Muscle layer of colon (tissue), 2 donors: ENCODE data around the gene SAP30L.

Experiments used
- H3K27ac ChIP-seq: one replicate; pipeline ENCODE4 v1.7.0; 2013; ENCODE audit warnings: low read depth, mild to moderate bottlenecking, low read length, moderate library complexity
- H3K27me3 ChIP-seq, 2 donors: one replicate each; pipeline ENCODE4 v1.7.0; 2013; ENCODE audit warnings: low read length in 2 of 2, mild to moderate bottlenecking in 2 of 2; ENCODE audit not compliant: insufficient read depth in 2 of 2, control insufficient read depth in 1 of 2
- H3K36me3 ChIP-seq: one replicate; pipeline ENCODE4 v1.7.0; 2013; ENCODE audit warnings: mild to moderate bottlenecking, low read length; ENCODE audit not compliant: insufficient read depth
- H3K4me1 ChIP-seq: one replicate; pipeline ENCODE4 v1.7.0; 2013; ENCODE audit warnings: mild to moderate bottlenecking, low read length; ENCODE audit not compliant: insufficient read depth
- H3K4me3 ChIP-seq, 2 donors: one replicate each; pipeline ENCODE4 v1.7.0; 2013; ENCODE audit warnings: low read length in 2 of 2, low read depth in 1 of 2, mild to moderate bottlenecking in 1 of 2, moderate library complexity in 1 of 2
- H3K9ac ChIP-seq: one replicate; pipeline ENCODE4 v1.7.0; 2013; ENCODE audit warnings: low read length
- H3K9me3 ChIP-seq: one replicate; pipeline ENCODE4 v1.7.0; 2013; ENCODE audit warnings: mild to moderate bottlenecking, low read length
- donor health status: abdominal sarcoma.
- donor health status: Adenocarcinoma of cecum.

The SAP30L gene

DNA sequence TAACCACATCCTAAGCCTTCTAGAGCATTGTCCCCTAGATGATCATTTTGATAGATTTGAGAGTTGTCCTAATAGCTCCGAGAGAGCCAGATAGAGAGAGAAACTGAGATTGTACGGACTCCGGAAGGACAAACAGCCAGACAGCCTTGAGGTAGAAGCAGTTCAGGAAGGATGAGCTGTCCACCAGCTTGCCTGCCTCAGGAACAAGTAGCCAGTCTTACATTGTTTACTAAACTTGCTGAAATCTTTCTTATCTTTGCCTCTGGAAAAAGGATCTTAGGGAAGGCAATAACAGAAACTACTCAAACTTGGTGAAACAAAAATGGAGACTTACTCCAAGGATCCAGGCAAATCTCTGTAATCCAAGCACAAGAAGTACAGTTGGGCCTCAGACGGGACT is 39.0 kb upstream of the SAP30L start:
- Histone ChIP-seq H3K9ac (no peak overlapping the region), H3K27me3 (no peaks in the 10 kb centered on the region), H3K9me3 (no peaks in the 10 kb centered on the region), H3K27ac (no peak overlapping the region), H3K36me3 (peaks cover 18% of the 10 kb centered on the region), H3K4me1 (peaks cover 5% of the 10 kb centered on the region), H3K4me3 (no peak overlapping the region)

DNA sequence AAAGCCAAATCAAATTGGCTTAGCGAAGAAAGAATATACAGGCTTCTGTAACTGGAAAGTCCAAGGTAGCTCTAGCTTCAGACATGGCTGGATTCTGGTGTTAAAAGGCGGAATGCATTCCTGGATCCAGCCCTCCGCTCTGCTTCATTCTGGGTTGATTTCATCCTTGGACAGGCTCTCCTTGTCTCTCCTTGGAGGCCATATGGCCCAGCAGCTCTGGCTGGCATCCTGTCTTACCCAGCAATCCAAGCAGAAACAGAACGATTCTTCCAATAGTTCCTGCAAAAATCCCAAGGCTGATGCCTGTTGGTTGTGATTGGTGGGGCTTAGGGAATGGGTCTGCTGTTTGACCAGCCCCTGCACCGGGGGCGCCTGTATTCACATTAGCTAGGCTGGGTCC is 37.0 kb upstream of the SAP30L start:
- H3K9ac ChIP-seq, result no peak overlapping the region

DNA sequence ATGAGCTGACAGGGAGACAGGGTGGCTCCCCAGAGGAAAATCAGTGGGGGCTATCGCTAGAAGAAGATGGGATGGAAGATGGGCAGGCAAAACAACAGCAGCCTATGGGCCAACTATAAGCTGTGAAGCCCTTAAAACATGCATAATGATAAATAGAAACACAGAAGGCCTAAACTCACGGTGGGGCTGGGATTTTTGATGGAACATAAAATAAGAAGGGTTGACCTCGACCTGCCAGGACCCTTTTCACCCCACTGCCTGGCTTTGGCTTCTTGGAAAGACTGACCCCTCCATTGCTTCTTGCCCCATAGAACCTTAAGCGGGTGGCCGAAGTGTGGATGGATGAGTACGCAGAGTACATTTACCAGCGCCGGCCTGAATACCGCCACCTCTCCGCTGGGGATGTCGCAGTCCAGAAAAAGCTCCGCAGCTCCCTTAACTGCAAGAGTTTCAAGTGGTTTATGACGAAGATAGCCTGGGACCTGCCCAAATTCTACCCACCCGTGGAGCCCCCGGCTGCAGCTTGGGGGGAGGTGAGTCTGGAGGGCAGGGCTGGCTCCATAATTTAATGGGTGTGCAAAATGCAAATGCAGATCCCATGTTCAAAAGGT is 36.5 kb upstream of the SAP30L start:
- peaks cover 5% of the 10 kb centered on the region for H3K4me1 ChIP-seq
- peaks cover 32% of the 10 kb centered on the region for H3K36me3 ChIP-seq
- no peak overlapping the region for H3K4me3 ChIP-seq
- H3K9me3 ChIP-seq, result no peaks in the 10 kb centered on the region
- H3K27ac ChIP-seq, result no peak overlapping the region
- no peaks in the 10 kb centered on the region for H3K27me3 ChIP-seq
- H3K9ac ChIP-seq, result no peak overlapping the region

More for the DNA sequence above, 37.0 kb upstream of the SAP30L start:
- H3K4me1 ChIP-seq, result peaks cover 5% of the 10 kb centered on the region
- peaks cover 32% of the 10 kb centered on the region for H3K36me3 ChIP-seq
- H3K27ac ChIP-seq, result no peak overlapping the region
- no peak overlapping the region for H3K4me3 ChIP-seq
- no peaks in the 10 kb centered on the region for H3K27me3 ChIP-seq
- H3K9me3 ChIP-seq, result no peaks in the 10 kb centered on the region

DNA sequence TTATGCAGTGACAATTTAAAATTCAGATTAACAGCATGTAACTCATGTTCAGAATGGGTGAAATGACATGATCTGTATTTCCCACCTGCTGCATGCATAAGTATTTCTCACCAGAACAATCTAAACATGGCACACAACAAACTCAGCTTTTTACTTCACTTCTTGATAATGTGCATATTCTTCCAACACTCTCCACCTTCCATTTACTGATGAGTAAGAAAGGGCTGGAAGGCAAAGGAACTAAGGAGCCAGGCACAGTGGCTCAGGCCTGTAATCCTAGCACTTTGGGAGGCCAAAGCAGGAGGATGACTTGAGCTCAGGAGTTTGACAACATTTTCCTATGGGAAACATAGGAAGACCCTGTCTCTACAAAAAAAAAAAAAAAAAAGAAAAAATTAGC is 35.8 kb upstream of the SAP30L start:
- Histone ChIP-seq H3K9me3 (no peaks in the 10 kb centered on the region), H3K27me3 (no peaks in the 10 kb centered on the region), H3K4me1 (peaks cover 1% of the 10 kb centered on the region), H3K36me3 (peaks cover 32% of the 10 kb centered on the region), H3K4me3 (no peak overlapping the region), H3K27ac (no peak overlapping the region), H3K9ac (no peak overlapping the region)

DNA sequence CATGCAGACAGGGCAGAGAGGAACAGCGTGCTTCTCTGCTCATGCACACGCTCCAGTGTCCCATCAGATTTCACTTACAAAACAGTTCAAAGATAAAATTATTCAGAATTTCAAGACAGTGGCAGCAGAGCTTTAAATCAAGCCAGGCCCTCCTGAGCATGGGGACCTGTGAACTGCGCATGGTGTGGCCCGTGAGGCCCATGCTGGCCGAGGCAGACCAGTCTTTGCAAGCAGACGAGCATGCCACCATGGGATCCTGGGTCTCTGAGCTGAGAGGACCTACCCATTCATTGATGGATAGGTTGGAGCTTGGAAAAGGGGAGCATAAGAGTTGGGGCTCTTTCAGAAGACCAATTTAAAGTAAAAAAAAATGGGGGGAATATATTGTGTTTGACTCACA is 35.0 kb upstream of the SAP30L start:
- no peak overlapping the region for H3K9ac ChIP-seq
- H3K9me3 ChIP-seq, result no peaks in the 10 kb centered on the region

DNA sequence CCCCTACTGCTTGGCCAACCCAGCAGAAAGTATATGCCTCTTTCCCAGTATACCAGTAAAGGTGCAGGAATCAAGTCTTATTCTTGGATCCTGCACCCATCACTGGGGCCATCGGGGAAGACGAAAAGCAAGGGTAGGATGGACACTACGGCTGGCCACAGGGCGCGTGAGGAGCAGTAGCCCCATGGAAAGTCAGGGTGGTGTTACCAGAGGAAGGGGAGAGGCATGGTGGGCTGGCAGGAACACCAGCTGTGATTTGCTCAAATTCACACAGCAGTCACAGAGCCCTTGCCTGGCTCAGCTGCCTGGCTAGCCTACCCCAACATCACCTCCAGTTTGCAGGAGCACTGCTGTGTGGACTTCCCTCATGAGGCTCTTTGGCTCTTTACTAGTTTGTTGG is 34.5 kb upstream of the SAP30L start:
- H3K4me3 ChIP-seq, result no peak overlapping the region
- H3K9me3 ChIP-seq, result no peaks in the 10 kb centered on the region
- no peaks in the 10 kb centered on the region for H3K27me3 ChIP-seq
- no peak overlapping the region for H3K27ac ChIP-seq
- no peaks in the 10 kb centered on the region for H3K4me1 ChIP-seq
- H3K9ac ChIP-seq, result no peak overlapping the region
- peaks cover 32% of the 10 kb centered on the region for H3K36me3 ChIP-seq

More for the DNA sequence above, 35.0 kb upstream of the SAP30L start:
- H3K4me3 ChIP-seq, result no peak overlapping the region
- H3K27me3 ChIP-seq, result no peaks in the 10 kb centered on the region
- H3K36me3 ChIP-seq, result peaks cover 32% of the 10 kb centered on the region
- H3K27ac ChIP-seq, result no peak overlapping the region
- H3K4me1 ChIP-seq, result no peaks in the 10 kb centered on the region

DNA sequence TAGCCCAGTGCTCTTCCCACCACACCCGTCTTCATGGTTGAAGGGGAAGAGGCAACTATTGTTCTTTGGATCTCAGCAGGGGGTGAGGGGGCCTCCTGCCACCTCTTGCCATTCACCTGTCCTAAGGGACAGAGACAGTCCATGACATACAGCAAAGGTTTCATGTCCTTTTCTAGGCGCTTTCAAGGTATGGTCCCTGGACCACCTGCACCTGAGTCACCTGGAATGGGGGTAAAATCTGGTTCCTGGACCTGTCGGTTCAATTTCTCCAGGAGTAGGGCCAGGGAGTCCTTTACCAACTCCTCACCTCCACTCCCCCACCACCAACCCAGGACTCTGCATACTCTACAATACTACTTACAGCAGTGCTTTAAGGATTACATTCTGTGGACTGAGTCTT is 33.5 kb upstream of the SAP30L start:
- Histone ChIP-seq H3K4me3 (no peak overlapping the region), H3K27ac (no peak overlapping the region), H3K9ac (no peak overlapping the region), H3K4me1 (no peaks in the 10 kb centered on the region), H3K27me3 (no peaks in the 10 kb centered on the region), H3K36me3 (peaks cover 41% of the 10 kb centered on the region), H3K9me3 (no peaks in the 10 kb centered on the region)

DNA sequence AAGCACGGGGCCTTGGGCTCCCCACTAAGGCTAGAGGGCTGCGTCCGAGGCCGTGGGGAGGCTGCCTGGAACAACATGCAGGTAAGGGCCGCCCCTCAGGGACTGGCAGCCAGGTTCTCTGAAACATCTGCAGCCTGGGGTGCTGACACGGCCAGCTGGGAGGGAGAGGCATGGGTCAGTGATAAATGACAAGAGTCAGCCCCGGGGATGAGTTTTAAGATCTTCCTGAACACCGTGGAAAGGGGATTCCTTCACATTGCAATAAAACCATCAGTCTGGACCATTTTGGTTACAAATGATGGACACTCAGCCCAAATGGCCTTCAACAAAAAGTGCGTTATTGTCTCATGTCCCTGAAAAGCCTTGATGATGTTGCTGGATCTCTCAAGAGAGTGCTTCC is 32.9 kb upstream of the SAP30L start:
- H3K27me3 ChIP-seq, result no peaks in the 10 kb centered on the region
- no peak overlapping the region for H3K9ac ChIP-seq
- H3K27ac ChIP-seq, result no peak overlapping the region
- H3K4me1 ChIP-seq, result no peaks in the 10 kb centered on the region
- no peaks in the 10 kb centered on the region for H3K9me3 ChIP-seq
- peaks cover 45% of the 10 kb centered on the region for H3K36me3 ChIP-seq
- no peak overlapping the region for H3K4me3 ChIP-seq

DNA sequence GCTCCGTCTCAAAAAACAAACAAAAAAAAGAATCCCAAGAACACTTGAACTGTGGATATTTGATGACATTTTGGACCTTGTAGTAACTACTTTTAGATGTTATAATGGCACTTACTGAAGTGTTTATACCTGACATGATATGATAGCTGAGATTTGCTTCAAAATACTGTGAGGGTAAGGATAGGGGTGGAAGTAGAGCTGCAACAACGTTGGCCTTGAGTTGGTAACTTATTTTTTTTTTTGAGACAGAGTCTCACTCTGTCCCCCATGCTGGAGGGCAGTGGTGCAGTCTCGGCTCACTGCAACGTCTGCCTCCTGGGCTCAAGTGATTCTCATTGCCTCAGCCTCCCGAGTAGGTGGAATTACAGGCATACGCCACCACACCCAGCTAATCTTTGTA is 30.7 kb upstream of the SAP30L start:
- no peak overlapping the region for H3K27ac ChIP-seq
- no peak overlapping the region for H3K9ac ChIP-seq
- no peaks in the 10 kb centered on the region for H3K4me1 ChIP-seq
- peaks cover 49% of the 10 kb centered on the region for H3K36me3 ChIP-seq
- H3K4me3 ChIP-seq, result no peak overlapping the region
- no peaks in the 10 kb centered on the region for H3K9me3 ChIP-seq
- H3K27me3 ChIP-seq, result no peaks in the 10 kb centered on the region

DNA sequence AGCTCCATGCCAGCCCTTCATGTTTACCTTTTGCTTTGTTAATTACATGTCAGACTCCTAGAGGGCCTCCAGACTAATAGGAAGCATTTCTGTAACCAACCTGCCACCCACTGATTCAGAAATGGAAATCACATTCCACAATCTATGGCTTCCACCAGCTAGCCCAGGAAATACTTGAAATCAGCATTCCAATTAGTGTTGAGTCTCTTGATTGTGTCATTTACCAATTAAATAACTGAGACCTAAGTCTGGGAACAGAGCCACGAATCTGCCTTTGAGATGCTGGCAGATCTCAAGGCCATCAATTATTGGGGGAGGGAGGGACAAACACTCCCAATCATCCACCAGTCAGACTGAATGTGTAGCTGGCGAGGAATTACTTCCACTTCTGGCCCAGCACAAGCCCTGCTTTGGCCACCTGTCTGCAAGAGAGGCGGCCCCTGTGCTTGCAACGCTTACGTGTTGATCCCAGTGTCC is 27.4 kb upstream of the SAP30L start:
- Histone ChIP-seq H3K9me3 (no peaks in the 10 kb centered on the region), H3K27me3 (no peaks in the 10 kb centered on the region), H3K9ac (no peak overlapping the region), H3K4me3 (no peak overlapping the region), H3K27ac (no peak overlapping the region), H3K36me3 (peaks cover 22% of the 10 kb centered on the region), H3K4me1 (no peaks in the 10 kb centered on the region)

DNA sequence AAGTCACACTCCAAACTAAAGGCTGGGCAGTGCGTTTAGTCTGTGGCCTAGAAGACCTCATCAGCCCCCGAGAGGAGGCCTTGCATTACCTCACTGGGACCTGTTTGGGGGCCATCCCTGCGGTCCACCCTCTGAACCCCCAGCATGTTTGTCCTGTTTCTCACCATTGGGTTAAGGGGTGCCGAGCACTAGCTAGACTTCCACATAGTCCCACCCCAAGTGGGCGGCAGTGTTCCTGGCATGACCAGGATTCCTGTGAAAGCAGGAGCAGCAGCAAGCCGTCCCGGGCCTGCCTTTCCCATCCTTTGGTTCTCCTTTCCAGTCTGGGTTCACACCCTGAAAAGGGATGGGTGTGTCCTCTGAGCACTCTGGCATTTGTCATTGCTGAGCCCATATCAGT is 26.6 kb upstream of the SAP30L start:
- no peak overlapping the region for H3K27ac ChIP-seq
- no peak overlapping the region for H3K9ac ChIP-seq
- no peaks in the 10 kb centered on the region for H3K9me3 ChIP-seq
- peaks cover 22% of the 10 kb centered on the region for H3K36me3 ChIP-seq
- H3K4me1 ChIP-seq, result no peaks in the 10 kb centered on the region
- no peak overlapping the region for H3K4me3 ChIP-seq
- H3K27me3 ChIP-seq, result no peaks in the 10 kb centered on the region

DNA sequence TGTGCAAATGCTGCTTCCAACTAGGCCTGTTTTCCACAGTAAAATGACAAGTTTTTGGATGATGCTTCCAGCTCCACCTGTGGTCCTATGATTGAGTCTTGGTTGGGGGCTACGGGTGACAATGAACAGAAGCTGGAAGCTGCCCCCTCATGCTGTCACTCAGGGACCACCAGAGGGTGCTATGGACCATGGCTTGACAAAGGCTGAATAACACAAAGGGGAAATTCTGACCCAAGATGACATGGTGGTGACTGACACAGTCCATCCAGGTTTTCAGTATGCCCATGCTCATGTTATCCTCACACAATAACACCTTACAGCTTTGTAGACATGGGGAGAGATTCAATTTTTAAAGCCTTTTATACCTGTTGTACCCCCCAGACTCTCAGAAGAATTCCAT is 23.9 kb upstream of the SAP30L start:
- no peak overlapping the region for H3K9ac ChIP-seq
- H3K27me3 ChIP-seq, result no peaks in the 10 kb centered on the region
- H3K4me1 ChIP-seq, result no peaks in the 10 kb centered on the region
- H3K9me3 ChIP-seq, result no peaks in the 10 kb centered on the region
- no peak overlapping the region for H3K4me3 ChIP-seq
- peaks cover 18% of the 10 kb centered on the region for H3K36me3 ChIP-seq
- H3K27ac ChIP-seq, result no peak overlapping the region
